ENCODE results near the gene HAAO. TPM values are rescaled to one million over a fixed set of nuclear protein-coding genes. Genes with fewer than 3 reads are reported as not detected.

The HAAO gene
- total and polyA plus RNA-seq, 2 of the 8 experiments (the other 6 are each of a cell fraction or from before 2014, with no cell fraction given) = 2.5 to 7.0 TPM

DNA sequence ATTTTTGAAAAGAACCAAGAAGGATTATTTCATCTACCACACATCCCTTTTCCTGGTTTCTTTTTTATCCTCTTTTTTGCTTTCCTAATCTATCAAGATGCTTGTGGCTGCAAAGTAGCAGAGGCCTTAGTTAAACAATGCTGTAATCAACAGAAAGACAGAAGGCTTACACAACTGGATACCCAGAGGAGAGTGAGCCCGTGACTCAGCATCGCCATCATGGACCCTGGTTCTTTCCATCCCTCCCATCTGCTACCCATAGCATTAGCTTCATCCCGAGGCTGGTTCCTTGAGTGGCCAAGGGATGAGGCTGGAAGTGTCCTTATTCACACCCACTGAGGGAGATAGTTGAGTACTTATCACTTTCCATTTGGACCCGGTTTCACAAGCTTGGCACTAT, 7.5 kb upstream of the HAAO start (continued):
- no peak for TF ChIP-seq JUN (IDR thresholded peaks at IDR 0.05; ENCODE audit: low read depth, low read length)
- no peak for TF ChIP-seq TAF7 (optimal IDR thresholded peaks at IDR 0.05; ENCODE audit: borderline replicate concordance, low read depth, low read length)
- no peak for TF ChIP-seq CEBPB (IDR thresholded peaks at IDR 0.05; ENCODE audit: low read depth, low read length)
- TF ChIP-seq PHF8 (conservative IDR thresholded peaks at IDR 0.05; ENCODE audit: low read depth, low read length) = no peak

Measured in H1 (cell line).